ENCODE results near the gene FCHO2.

GRCh38 chr5:73039082-73039481 lies 83.2 kb downstream of the FCHO2 start:
- TF ChIP-seq ZBTB7A (IDR thresholded peaks at IDR 0.05; ENCODE audit: low read depth) (no peak), RAD21 (IDR thresholded peaks at IDR 0.05; ENCODE audit: low read depth) (no peak), YY1 (IDR thresholded peaks at IDR 0.05; ENCODE audit: low read depth) (no peak), CEBPB (IDR thresholded peaks at IDR 0.05) (no peak), EP300 (IDR thresholded peaks at IDR 0.05; ENCODE audit: borderline replicate concordance) (no peak), MAX (IDR thresholded peaks at IDR 0.05) (no peak), CREB1 (IDR thresholded peaks at IDR 0.05; ENCODE audit: low read depth) (no peak), TEAD4 (IDR thresholded peaks at IDR 0.05) (no peak)
- TF ChIP-seq, protein P1, sequence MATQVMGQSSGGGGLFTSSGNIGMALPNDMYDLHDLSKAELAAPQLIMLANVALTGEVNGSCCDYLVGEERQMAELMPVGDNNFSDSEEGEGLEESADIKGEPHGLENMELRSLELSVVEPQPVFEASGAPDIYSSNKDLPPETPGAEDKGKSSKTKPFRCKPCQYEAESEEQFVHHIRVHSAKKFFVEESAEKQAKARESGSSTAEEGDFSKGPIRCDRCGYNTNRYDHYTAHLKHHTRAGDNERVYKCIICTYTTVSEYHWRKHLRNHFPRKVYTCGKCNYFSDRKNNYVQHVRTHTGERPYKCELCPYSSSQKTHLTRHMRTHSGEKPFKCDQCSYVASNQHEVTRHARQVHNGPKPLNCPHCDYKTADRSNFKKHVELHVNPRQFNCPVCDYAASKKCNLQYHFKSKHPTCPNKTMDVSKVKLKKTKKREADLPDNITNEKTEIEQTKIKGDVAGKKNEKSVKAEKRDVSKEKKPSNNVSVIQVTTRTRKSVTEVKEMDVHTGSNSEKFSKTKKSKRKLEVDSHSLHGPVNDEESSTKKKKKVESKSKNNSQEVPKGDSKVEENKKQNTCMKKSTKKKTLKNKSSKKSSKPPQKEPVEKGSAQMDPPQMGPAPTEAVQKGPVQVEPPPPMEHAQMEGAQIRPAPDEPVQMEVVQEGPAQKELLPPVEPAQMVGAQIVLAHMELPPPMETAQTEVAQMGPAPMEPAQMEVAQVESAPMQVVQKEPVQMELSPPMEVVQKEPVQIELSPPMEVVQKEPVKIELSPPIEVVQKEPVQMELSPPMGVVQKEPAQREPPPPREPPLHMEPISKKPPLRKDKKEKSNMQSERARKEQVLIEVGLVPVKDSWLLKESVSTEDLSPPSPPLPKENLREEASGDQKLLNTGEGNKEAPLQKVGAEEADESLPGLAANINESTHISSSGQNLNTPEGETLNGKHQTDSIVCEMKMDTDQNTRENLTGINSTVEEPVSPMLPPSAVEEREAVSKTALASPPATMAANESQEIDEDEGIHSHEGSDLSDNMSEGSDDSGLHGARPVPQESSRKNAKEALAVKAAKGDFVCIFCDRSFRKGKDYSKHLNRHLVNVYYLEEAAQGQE (IDR thresholded peaks at IDR 0.05; ENCODE audit: low read depth): no peak

Measured in Ishikawa (cell line).